H1 (cell line): ENCODE measurements around the gene ABCB7. TPM values are rescaled to one million over a fixed set of nuclear protein-coding genes. Genes with fewer than 3 reads are reported as not detected.

Source experiments
- CTCF ChIA-PET: fragments of 300-600 bp; sonication (Branson Sonifier 250); formaldehyde crosslinking; loops from one replicate; lab custom pipeline; 2021; ENCODE audit not compliant: partially characterized antibody; lab: Charles Lee
- POLR2A ChIA-PET: fragments of 300-600 bp; sonication (Branson Sonifier 250); formaldehyde crosslinking; loops from one replicate; lab custom pipeline; 2021; ENCODE audit warnings: inconsistent platforms; ENCODE audit not compliant: partially characterized antibody; lab: Charles Lee
- DNase-seq, 2 experiments: peaks; one replicate each; pipeline versions ENCODE4 v3.0.0 to v3.0.0-alpha.2; 2010 to 2022; ENCODE audit warnings: low spot score in 2 of 2, low read depth in 1 of 2, mixed read lengths in 1 of 2
- FAIRE-seq: peaks from 2 replicates; lab custom pipeline; 2011; peaks lifted over from hg19 to GRCh38; lab: Jason Lieb, UNC
- H2AFZ ChIP-seq: 2 replicates; pipeline ENCODE4 v1.8.1; 2012; ENCODE audit warnings: low read length, inconsistent platforms
- H2AK5ac ChIP-seq: 2 replicates; pipeline ENCODE4 v1.6.1; 2013; ENCODE audit warnings: low read depth, low read length
- H2BK120ac ChIP-seq: replicated peaks from 2 replicates; pipeline ENCODE3; 2013; ENCODE audit warnings: low read depth, low read length, inconsistent platforms
- H2BK12ac ChIP-seq: 2 replicates; pipeline ENCODE4 v1.6.1; 2013; ENCODE audit warnings: low read depth, low read length
- H2BK15ac ChIP-seq: 2 replicates; pipeline ENCODE4 v1.6.1; 2013; ENCODE audit warnings: low read length
- H2BK20ac ChIP-seq: 2 replicates; pipeline ENCODE4 v1.6.1; 2013; ENCODE audit warnings: low read length
- H2BK5ac ChIP-seq: 2 replicates; pipeline ENCODE4 v1.6.1; 2013; ENCODE audit warnings: low read depth, low read length
- H3K14ac ChIP-seq: 2 replicates; pipeline ENCODE4 v1.6.1; 2013; ENCODE audit warnings: inconsistent platforms; ENCODE audit not compliant: insufficient read length
- H3K18ac ChIP-seq: 2 replicates; pipeline ENCODE4 v1.6.1; 2013; ENCODE audit warnings: low read length; ENCODE audit errors: extremely low read depth
- H3K23ac ChIP-seq: 2 replicates; pipeline ENCODE4 v1.6.1; 2013; ENCODE audit warnings: inconsistent platforms; ENCODE audit not compliant: insufficient read length
- H3K23me2 ChIP-seq: 2 replicates; pipeline ENCODE4 v1.6.1; 2013; ENCODE audit warnings: low read depth, low read length
- H3K27ac ChIP-seq: 2 replicates; pipeline ENCODE4 v1.6.1; 2011; ENCODE audit warnings: low read depth, low read length, inconsistent platforms
- H3K27me3 ChIP-seq, 4 experiments: replicated peaks in 1 of 4; 1 replicate in 1 of 4; 2 replicates in 3 of 4; pipeline versions ENCODE4 v1.6.1 to v1.8.1; 2011 to 2013; ENCODE audit warnings: low read length in 3 of 4, mild to moderate bottlenecking in 3 of 4, inconsistent platforms in 2 of 4, mixed read lengths in 2 of 4, moderate library complexity in 1 of 4; ENCODE audit not compliant: control insufficient read depth in 3 of 4, insufficient read depth in 3 of 4; ENCODE audit errors: extremely low read depth in 1 of 4
- H3K36me3 ChIP-seq, 4 experiments: 2 replicates each; pipeline versions ENCODE4 v1.6.1 to v1.8.1; 2011 to 2013; ENCODE audit warnings: mild to moderate bottlenecking in 4 of 4, low read length in 3 of 4, moderate library complexity in 2 of 4, control low read depth in 1 of 4, inconsistent platforms in 1 of 4; ENCODE audit not compliant: insufficient read depth in 4 of 4, control insufficient read depth in 2 of 4
- H3K4ac ChIP-seq: replicated peaks from 2 replicates; pipeline ENCODE3; 2013; ENCODE audit warnings: low read length, low read depth, mixed read lengths, inconsistent platforms; ENCODE audit not compliant: insufficient read length
- H3K4me1 ChIP-seq, 4 experiments: replicated peaks in 1 of 4; 1 replicate in 1 of 4; 2 replicates in 3 of 4; pipeline versions ENCODE4 v1.6.1 to v1.8.1; 2011 to 2013; ENCODE audit warnings: low read length in 3 of 4, inconsistent platforms in 2 of 4, mixed read lengths in 1 of 4; ENCODE audit not compliant: insufficient read depth in 4 of 4, control insufficient read depth in 3 of 4
- H3K4me2 ChIP-seq, 2 experiments: 2 replicates each; pipeline versions ENCODE4 v1.6.1 to v1.8.1; 2011 to 2013; ENCODE audit warnings: low read depth in 2 of 2, low read length in 2 of 2, control low read depth in 1 of 2, inconsistent platforms in 1 of 2, mild to moderate bottlenecking in 1 of 2; ENCODE audit not compliant: insufficient read depth in 1 of 2
- H3K4me3 ChIP-seq, 4 experiments: fragments of 200-600, 300-600 bp in 1 of 4; sonication (generic), shearing (Covaris generic), sonication (Bioruptor Twin) in 1 of 4; 2 replicates each; pipeline versions ENCODE4 v1.5.1 to v1.8.1; 2011 to 2016; ENCODE audit warnings: low read length in 4 of 4, low read depth in 3 of 4, control low read depth in 2 of 4, inconsistent platforms in 2 of 4, mild to moderate bottlenecking in 2 of 4, mixed read lengths in 1 of 4, moderate library complexity in 1 of 4; ENCODE audit not compliant: insufficient read depth in 2 of 4; ENCODE audit errors: extremely low read depth in 1 of 4
- H3K56ac ChIP-seq: replicated peaks from 2 replicates; pipeline ENCODE3; 2013; ENCODE audit warnings: low read depth, mild to moderate bottlenecking, mixed read lengths, low read length, inconsistent platforms; ENCODE audit not compliant: insufficient read length
- H3K79me1 ChIP-seq: 2 replicates; pipeline ENCODE4 v1.6.1; 2013; ENCODE audit warnings: low read depth, low read length, control low read depth
- H3K79me2 ChIP-seq, 2 experiments: 2 replicates each; pipeline versions ENCODE4 v1.6.1 to v1.8.1; 2012 to 2013; ENCODE audit warnings: low read length in 2 of 2, mild to moderate bottlenecking in 2 of 2, inconsistent platforms in 1 of 2; ENCODE audit not compliant: insufficient read depth in 2 of 2, control insufficient read depth in 1 of 2
- H3K9ac ChIP-seq, 4 experiments: replicated peaks in 1 of 4; 1 replicate in 1 of 4; 2 replicates in 3 of 4; pipeline versions ENCODE4 v1.6.1 to v1.8.1; 2011 to 2013; ENCODE audit warnings: low read depth in 3 of 4, low read length in 3 of 4, control low read depth in 2 of 4, mild to moderate bottlenecking in 2 of 4, moderate library complexity in 2 of 4, inconsistent platforms in 1 of 4; ENCODE audit errors: extremely low read depth in 1 of 4
- H3K9me3 ChIP-seq, 2 experiments: 2 replicates each; pipeline versions ENCODE4 v1.6.1 to v1.8.1; 2012 to 2013; ENCODE audit warnings: mild to moderate bottlenecking in 2 of 2, moderate library complexity in 2 of 2, control low read depth in 1 of 2, inconsistent platforms in 1 of 2, low read depth in 1 of 2, low read length in 1 of 2, mixed read lengths in 1 of 2; ENCODE audit not compliant: insufficient read depth in 2 of 2
- H4K20me1 ChIP-seq, 2 experiments: replicated peaks in 1 of 2; 2 replicates each; pipeline versions ENCODE3 to v1.8.1; 2011 to 2013; ENCODE audit warnings: inconsistent platforms in 2 of 2, low read length in 2 of 2, mild to moderate bottlenecking in 1 of 2; ENCODE audit not compliant: insufficient read depth in 2 of 2, control insufficient read depth in 1 of 2
- H4K5ac ChIP-seq: 2 replicates; pipeline ENCODE4 v1.6.1; 2013; ENCODE audit warnings: low read length, low read depth, mixed read lengths, inconsistent platforms; ENCODE audit not compliant: insufficient read length
- H4K8ac ChIP-seq: 2 replicates; pipeline ENCODE4 v1.8.0; 2013; ENCODE audit warnings: mild to moderate bottlenecking, moderate library complexity, low read length, inconsistent platforms; ENCODE audit not compliant: insufficient read depth; ENCODE audit errors: extremely low read depth
- H4K91ac ChIP-seq: replicated peaks from 2 replicates; pipeline ENCODE3; 2013; ENCODE audit warnings: low read length, mixed read lengths, inconsistent platforms; ENCODE audit not compliant: insufficient read length
- BACH1 ChIP-seq: IDR thresholded peaks from 2 replicates; pipeline ENCODE4 v1.6.1; 2012; ENCODE audit warnings: low read length, improper control_type of control experiment
- BCL11A ChIP-seq, 2 experiments: IDR thresholded peaks; one replicate each; pipeline ENCODE4 v1.6.1; 2011; ENCODE audit warnings: low read depth in 2 of 2, low read length in 2 of 2, mild to moderate bottlenecking in 2 of 2
- CBX5 ChIP-seq: fragments of 300-800, 300-1000 bp; sonication (generic); IDR thresholded peaks from 2 replicates; pipeline ENCODE4 v1.7.1; 2016; ENCODE audit warnings: antibody characterized with exemption, low read length, low read depth
- JUN ChIP-seq: IDR thresholded peaks from 2 replicates; pipeline ENCODE4 v1.6.1; 2011; ENCODE audit warnings: low read depth, mild to moderate bottlenecking, improper control_type of control experiment, low read length
- MAFK ChIP-seq: IDR thresholded peaks from 2 replicates; pipeline ENCODE4 v1.6.1; 2012; ENCODE audit warnings: low read depth, mild to moderate bottlenecking, improper control_type of control experiment, low read length
- NANOG ChIP-seq: IDR thresholded peaks from 2 replicates; pipeline ENCODE4 v1.6.1; 2011; ENCODE audit warnings: low read length, low read depth, mild to moderate bottlenecking, inconsistent platforms; ENCODE audit not compliant: insufficient read depth, poor library complexity, severe bottlenecking
- POU5F1 ChIP-seq: IDR thresholded peaks from 2 replicates; pipeline ENCODE4 v1.6.1; 2011; ENCODE audit warnings: low read depth, mild to moderate bottlenecking, low read length, moderate library complexity
- ZNF274 ChIP-seq: IDR thresholded peaks from 2 replicates; pipeline ENCODE4 v1.7.0; 2012; ENCODE audit warnings: low read length, borderline replicate concordance; ENCODE audit errors: extremely low read depth
- WGBS, 2 experiments: shearing (Covaris generic) in 1 of 2; methylation state at CpG; one replicate each; pipeline versions ENCODE4 v1.1.6 to v1.1.7; 2013 to 2015; ENCODE audit warnings: low lambda C conversion rate in 2 of 2, mixed read lengths in 2 of 2, inconsistent platforms in 1 of 2, low coverage in 1 of 2, missing lambda C conversion rate in 1 of 2; ENCODE audit not compliant: insufficient replicate concordance in 2 of 2, insufficient coverage in 1 of 2, insufficient read length in 1 of 2; ENCODE audit errors: extremely low coverage in 1 of 2, missing lambda C conversion rate in 1 of 2; 5-methylcytosine and 5-hydroxymethylcytosine counted together
- polyA plus RNA-seq, 7 experiments: library from polyadenylated mRNA; depleted of rRNA in 3 of 7; stranded (reverse) in 5 of 7; unstranded in 2 of 7; fragments of >200 nt in 5 of 7; fragments of 200-250 nt in 2 of 7; gene quantifications; 1 replicate in 5 of 7; 2 replicates in 1 of 7; 4 replicates in 1 of 7; pipeline versions ENCODE4 v1.2.1 to v1.2.3, GENCODE V29; 2011 to 2013; ENCODE audit warnings: missing spikeins in 2 of 7, mixed read lengths in 2 of 7
- total RNA-seq: library from RNA; stranded (reverse); fragmentation: NEBNext Ultra II Directional; extraction: Animal tissue kit (Norgen Biotek cat#: 25700); gene quantifications from 2 replicates; pipeline ENCODE4 v1.2.1, GENCODE V29; 2021
- TF ChIP-seq, protein P1 (sequence below): IDR thresholded peaks from 2 replicates; pipeline ENCODE4 v1.6.1; 2011; ENCODE audit warnings: low read length, improper control_type of control experiment
- TF ChIP-seq, protein P2 (sequence below): IDR thresholded peaks from 2 replicates; pipeline ENCODE4 v1.6.1; 2012; ENCODE audit warnings: inconsistent platforms
- TF ChIP-seq, protein P3 (sequence below): IDR thresholded peaks from 2 replicates; pipeline ENCODE4 v1.6.1; 2012; ENCODE audit warnings: low read length, inconsistent platforms

Gene ABCB7
- total and polyA plus RNA-seq, 2 of the 8 experiments (the other 6 are each of a cell fraction or from before 2014, with no cell fraction given) = 24.3 to 43.3 TPM

DNA sequence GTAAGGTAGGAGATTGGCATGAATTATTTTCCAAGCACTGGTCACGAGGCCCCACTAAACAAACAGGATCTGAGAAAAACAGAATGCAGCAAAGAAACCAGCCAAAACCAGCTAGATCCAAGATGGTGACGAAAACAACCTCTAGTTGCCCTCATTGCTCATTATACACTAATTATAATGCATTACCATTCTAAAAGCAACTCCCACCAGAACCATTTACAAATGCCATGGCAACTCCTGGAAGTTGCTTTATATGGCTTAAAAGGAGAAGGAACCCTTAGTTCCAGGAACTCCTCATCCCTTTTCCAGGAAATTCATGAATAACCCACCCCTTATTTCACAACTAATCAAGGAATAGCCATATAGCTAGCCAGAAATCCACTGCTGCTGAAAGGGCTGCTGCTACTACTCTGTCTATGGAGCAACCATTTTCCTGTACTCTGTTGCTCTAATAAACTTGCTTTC lies 69.3 kb downstream of the ABCB7 start:
- no peak overlapping the region for H2BK15ac ChIP-seq
- no peak overlapping the region for H3K23ac ChIP-seq
- no peak overlapping the region for H3K9ac ChIP-seq
- ChIA-PET POLR2A (no interaction called here), CTCF (no interaction called here)
- no peak overlapping the region for H2BK5ac ChIP-seq
- no peak overlapping the region for H3K4me2 ChIP-seq
- no peaks in the 10 kb centered on the region for H4K20me1 ChIP-seq
- H3K79me2 ChIP-seq = peaks cover 0 to 3% of the 10 kb centered on the region in 2 experiments; a peak in 2 of 4 replicates
- no peak overlapping the region for H3K27ac ChIP-seq
- no peak overlapping the region for H3K56ac ChIP-seq
- H4K91ac ChIP-seq = no peak overlapping the region
- no peak overlapping the region for H3K14ac ChIP-seq
- H3K23me2 ChIP-seq = no peaks in the 10 kb centered on the region
- no peak overlapping the region for H2AFZ ChIP-seq
- no peak overlapping the region for H2AK5ac ChIP-seq
- no peak overlapping the region for H3K18ac ChIP-seq
- no peak overlapping the region for H2BK12ac ChIP-seq
- 100% methylated on average over 2 of the region's 2 CpGs; no CpG with 5 or more reads in 1 of the 2 experiments for WGBS, 2 experiments
- no peak overlapping the region for H3K4me3 ChIP-seq
- H2BK120ac ChIP-seq = no peak overlapping the region
- H3K79me1 ChIP-seq = no peaks in the 10 kb centered on the region
- H2BK20ac ChIP-seq = no peak overlapping the region
- H4K8ac ChIP-seq = no peak overlapping the region
- no peak for DNase-seq
- no peaks in the 10 kb centered on the region for H3K4me1 ChIP-seq
- no peak for FAIRE-seq
- no peak overlapping the region for H4K5ac ChIP-seq
- no peaks in the 10 kb centered on the region for H3K36me3 ChIP-seq
- no peaks in the 10 kb centered on the region for H3K27me3 ChIP-seq
- H3K4ac ChIP-seq = no peak overlapping the region
- H3K9me3 ChIP-seq = 0 out of 4 replicates have a peak, but pooled peaks cover 2 to 7% of the 10 kb centered on the region in 2 experiments
- TF ChIP-seq NANOG = no peak
- TF ChIP-seq, protein P1, sequence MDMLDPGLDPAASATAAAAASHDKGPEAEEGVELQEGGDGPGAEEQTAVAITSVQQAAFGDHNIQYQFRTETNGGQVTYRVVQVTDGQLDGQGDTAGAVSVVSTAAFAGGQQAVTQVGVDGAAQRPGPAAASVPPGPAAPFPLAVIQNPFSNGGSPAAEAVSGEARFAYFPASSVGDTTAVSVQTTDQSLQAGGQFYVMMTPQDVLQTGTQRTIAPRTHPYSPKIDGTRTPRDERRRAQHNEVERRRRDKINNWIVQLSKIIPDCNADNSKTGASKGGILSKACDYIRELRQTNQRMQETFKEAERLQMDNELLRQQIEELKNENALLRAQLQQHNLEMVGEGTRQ = no peak
- TF ChIP-seq CBX5 = no peak
- TF ChIP-seq, protein P2, sequence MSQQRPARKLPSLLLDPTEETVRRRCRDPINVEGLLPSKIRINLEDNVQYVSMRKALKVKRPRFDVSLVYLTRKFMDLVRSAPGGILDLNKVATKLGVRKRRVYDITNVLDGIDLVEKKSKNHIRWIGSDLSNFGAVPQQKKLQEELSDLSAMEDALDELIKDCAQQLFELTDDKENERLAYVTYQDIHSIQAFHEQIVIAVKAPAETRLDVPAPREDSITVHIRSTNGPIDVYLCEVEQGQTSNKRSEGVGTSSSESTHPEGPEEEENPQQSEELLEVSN = no peak
- TF ChIP-seq POU5F1 = no peak
- TF ChIP-seq, protein P3, sequence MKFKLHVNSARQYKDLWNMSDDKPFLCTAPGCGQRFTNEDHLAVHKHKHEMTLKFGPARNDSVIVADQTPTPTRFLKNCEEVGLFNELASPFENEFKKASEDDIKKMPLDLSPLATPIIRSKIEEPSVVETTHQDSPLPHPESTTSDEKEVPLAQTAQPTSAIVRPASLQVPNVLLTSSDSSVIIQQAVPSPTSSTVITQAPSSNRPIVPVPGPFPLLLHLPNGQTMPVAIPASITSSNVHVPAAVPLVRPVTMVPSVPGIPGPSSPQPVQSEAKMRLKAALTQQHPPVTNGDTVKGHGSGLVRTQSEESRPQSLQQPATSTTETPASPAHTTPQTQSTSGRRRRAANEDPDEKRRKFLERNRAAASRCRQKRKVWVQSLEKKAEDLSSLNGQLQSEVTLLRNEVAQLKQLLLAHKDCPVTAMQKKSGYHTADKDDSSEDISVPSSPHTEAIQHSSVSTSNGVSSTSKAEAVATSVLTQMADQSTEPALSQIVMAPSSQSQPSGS = no peak
- no peak for TF ChIP-seq ZNF274
- no peak for TF ChIP-seq JUN
- TF ChIP-seq BACH1 = no peak
- no peak for TF ChIP-seq MAFK
- TF ChIP-seq BCL11A (IDR thresholded peaks at IDR 0.05; ENCODE audit: low read depth in 2 of 2, low read length in 2 of 2) = no peak
